HepG2 (cell line): Measurements from ENCODE around the gene SEC14L5. TPM values are rescaled to one million over a fixed set of nuclear protein-coding genes. Genes with fewer than 3 reads are reported as not detected.

Experiments used
- ATF5 ChIP-seq: sonication (generic); formaldehyde crosslinking; IDR thresholded peaks from 2 replicates; pipeline ENCODE4 v1.4.0; 2020; ENCODE audit warnings: mild to moderate bottlenecking, low read depth, missing genetic modification reagents
- CENPX ChIP-seq: sonication (generic); formaldehyde crosslinking; IDR thresholded peaks from 2 replicates; pipeline ENCODE4 v1.9.0; 2021; ENCODE audit warnings: mild to moderate bottlenecking, missing genetic modification reagents, moderate library complexity
- CREBL2 ChIP-seq: sonication (generic); formaldehyde crosslinking; IDR thresholded peaks from 2 replicates; pipeline ENCODE4 v1.8.1; 2023; ENCODE audit warnings: missing genetic modification reagents, mild to moderate bottlenecking, borderline replicate concordance
- HNRNPLL ChIP-seq: fragments of 200-400 bp; formaldehyde crosslinking; IDR thresholded peaks from 2 replicates; pipeline ENCODE4 v1.6.1; 2017; ENCODE audit warnings: mild to moderate bottlenecking, low read depth, low read length; ENCODE audit not compliant: poor library complexity, severe bottlenecking
- IKZF4 ChIP-seq: sonication (generic); formaldehyde crosslinking; IDR thresholded peaks from 2 replicates; pipeline ENCODE4 v1.5.1; 2020; ENCODE audit warnings: borderline replicate concordance, mild to moderate bottlenecking, low read depth, missing genetic modification reagents; ENCODE audit errors: not compliant biosample characterization
- KDM5A ChIP-seq: fragments of 200-600 bp; sonication (generic); IDR thresholded peaks from 2 replicates; pipeline ENCODE4 v1.7.0; 2018; ENCODE audit warnings: antibody characterized with exemption, mild to moderate bottlenecking, low read length, borderline replicate concordance
- MED8 ChIP-seq: sonication (generic); formaldehyde crosslinking; IDR thresholded peaks from 2 replicates; pipeline ENCODE4 v1.8.1; 2023; ENCODE audit warnings: mild to moderate bottlenecking, missing genetic modification reagents; ENCODE audit not compliant: insufficient replicate concordance
- MEF2D ChIP-seq: sonication (generic); formaldehyde crosslinking; IDR thresholded peaks from 2 replicates; pipeline ENCODE4 v1.5.1; 2020; ENCODE audit warnings: mild to moderate bottlenecking, missing genetic modification reagents
- MYPOP ChIP-seq: sonication (generic); formaldehyde crosslinking; IDR thresholded peaks from 2 replicates; pipeline ENCODE4 v1.8.1; 2023; ENCODE audit warnings: mild to moderate bottlenecking, moderate library complexity, missing genetic modification reagents
- POLR2G ChIP-seq: fragments of 200-400 bp; formaldehyde crosslinking; IDR thresholded peaks from 2 replicates; pipeline ENCODE4 v1.6.1; 2018; ENCODE audit warnings: mild to moderate bottlenecking, low read depth, low read length, moderate library complexity
- PPARG ChIP-seq: conservative IDR thresholded peaks from 2 replicates; pipeline ENCODE4 v1.6.1; 2016; ENCODE audit warnings: missing biosample characterization, missing genetic modification reagents
- SRSF4 ChIP-seq: fragments of 200-400 bp; formaldehyde crosslinking; IDR thresholded peaks from one replicate; pipeline ENCODE4 v1.6.1; 2018; ENCODE audit warnings: mild to moderate bottlenecking, low read depth, low read length, moderate library complexity; ENCODE audit not compliant: poor library complexity, severe bottlenecking
- TFE3 ChIP-seq: IDR thresholded peaks from 2 replicates; pipeline ENCODE4 v1.6.1; 2016
- THRA ChIP-seq: sonication (generic); formaldehyde crosslinking; IDR thresholded peaks from 2 replicates; pipeline ENCODE4 v1.4.0; 2020; ENCODE audit warnings: missing genetic modification reagents, borderline replicate concordance
- YEATS4 ChIP-seq: sonication (generic); formaldehyde crosslinking; IDR thresholded peaks from 2 replicates; pipeline ENCODE4 v1.4.0; 2020; ENCODE audit warnings: missing genetic modification reagents, borderline replicate concordance
- ZNF143 ChIP-seq: sonication (generic); formaldehyde crosslinking; IDR thresholded peaks from 2 replicates; pipeline ENCODE4 v1.4.0; 2020; ENCODE audit warnings: missing genetic modification reagents
- ZNF296 ChIP-seq: sonication (generic); formaldehyde crosslinking; conservative IDR thresholded peaks from 2 replicates; pipeline ENCODE4 v1.5.0; 2020; ENCODE audit warnings: mild to moderate bottlenecking, missing genetic modification reagents
- ZNF326 ChIP-seq: sonication (generic); formaldehyde crosslinking; IDR thresholded peaks from 2 replicates; pipeline ENCODE4 v1.4.0; 2020; ENCODE audit warnings: missing genetic modification reagents, borderline replicate concordance
- ZNF468 ChIP-seq: sonication (generic); formaldehyde crosslinking; IDR thresholded peaks from 2 replicates; pipeline ENCODE4 v1.8.0; 2022; ENCODE audit warnings: mild to moderate bottlenecking, moderate library complexity, missing genetic modification reagents
- ZUFSP ChIP-seq: sonication (generic); formaldehyde crosslinking; IDR thresholded peaks from 2 replicates; pipeline ENCODE4 v1.9.0; 2021; ENCODE audit warnings: missing genetic modification reagents, mild to moderate bottlenecking, borderline replicate concordance
- polyA plus RNA-seq, 8 experiments: library from polyadenylated mRNA; depleted of rRNA in 3 of 8; stranded (reverse) in 7 of 8; unstranded in 1 of 8; fragments of >200 nt; fragmentation: Illumina TruSeq in 4 of 8; extraction: Trizol in 4 of 8; gene quantifications; 2 replicates each; pipeline versions ENCODE4 v1.2.1 to v1.2.3, GENCODE V29; 2011 to 2016; ENCODE audit warnings: low read depth in 4 of 8, missing spikeins in 1 of 8, mixed read lengths in 1 of 8; ENCODE audit not compliant: insufficient read depth in 1 of 8
- total RNA-seq, 5 experiments: library from RNA; depleted of rRNA; stranded (reverse); fragments of >200 nt; fragmentation: Illumina TruSeq; extraction: Trizol; gene quantifications; 2 replicates each; pipeline ENCODE4 v1.2.3, GENCODE V29; 2016; ENCODE audit warnings: low read depth in 1 of 5

SEC14L5 gene
- total and polyA plus RNA-seq, 2 of the 13 experiments (the other 11 are each of a cell fraction or from before 2014, with no cell fraction given), result 0.40 to 0.42 TPM

GRCh38 chr16:4936181-4936990, 21.7 kb upstream of the SEC14L5 start (continued):
- TF ChIP-seq YEATS4 (CRISPR knock-in tag) (peak; percentile 5; the same call in 1 of the 2 replicates), POLR2G (no peak), IKZF4 (CRISPR knock-in tag) (no peak), TFE3 (no peak), CREBL2 (no peak; the same call in 1 of the 2 replicates), ZNF296 (CRISPR knock-in tag) (peak; percentile 43; the same call in 1 of the 2 replicates), SRSF4 (no peak), ZNF468 (CRISPR knock-in tag) (no peak), ZUFSP (no peak), CENPX (CRISPR knock-in tag) (no peak), ZNF326 (CRISPR knock-in tag) (no peak), MEF2D (CRISPR knock-in tag) (no peak), THRA (CRISPR knock-in tag) (no peak), MYPOP (CRISPR knock-in tag) (no peak), ATF5 (CRISPR knock-in tag) (no peak), ZNF143 (no peak), MED8 (CRISPR knock-in tag) (no peak), HNRNPLL (peak; percentile 54), KDM5A (no peak), PPARG (no peak)
